OCI-LY7 (cell line): ENCODE data around the gene DEAF1. TPM values are rescaled to one million over a fixed set of nuclear protein-coding genes. Genes with fewer than 3 reads are reported as not detected.

Source experiments
- BruUV-seq: library from RNA; stranded (reverse); fragments of 400-500 nt; replicated peaks from 2 replicates; lab custom pipeline; 2021; lab: Mats Ljungman, UMichigan
- CTCF ChIA-PET: fragments of 300-600 bp; sonication (Branson Sonifier 250); formaldehyde crosslinking; loops from one replicate; lab custom pipeline; 2022; ENCODE audit warnings: antibody characterized with exemption; ENCODE audit not compliant: unreplicated experiment; lab: Charles Lee
- POLR2A ChIA-PET: fragments of 300-600 bp; sonication (Branson Sonifier 250); formaldehyde crosslinking; loops from one replicate; lab custom pipeline; 2022; ENCODE audit warnings: antibody characterized with exemption; lab: Charles Lee
- DNase-seq: peaks from one replicate; pipeline ENCODE4 v3.0.0-alpha.2; 2015; ENCODE audit warnings: low spot score
- H2AFZ ChIP-seq: fragments of 200-600 bp; sonication (generic), shearing (Covaris generic); 2 replicates; pipeline ENCODE4 v1.6.1; 2014; ENCODE audit warnings: mild to moderate bottlenecking, antibody characterized with exemption, low read length, moderate library complexity
- H3K27ac ChIP-seq: fragments of 200-600 bp; sonication (generic); 2 replicates; pipeline ENCODE4 v1.5.1; 2014; ENCODE audit warnings: mixed run types, low read depth, mild to moderate bottlenecking, moderate library complexity, low read length, inconsistent platforms; ENCODE audit not compliant: poor library complexity, severe bottlenecking
- H3K36me3 ChIP-seq: fragments of 200-600 bp; sonication (generic); 2 replicates; pipeline ENCODE4 v1.6.1; 2014; ENCODE audit warnings: mild to moderate bottlenecking, antibody characterized with exemption, low read length, moderate library complexity, mixed read lengths; ENCODE audit not compliant: insufficient read depth
- H3K4me1 ChIP-seq: fragments of 200-600 bp; sonication (generic); 2 replicates; pipeline ENCODE4 v1.5.1; 2014; ENCODE audit warnings: mild to moderate bottlenecking, low read length; ENCODE audit not compliant: insufficient read depth, poor library complexity, severe bottlenecking
- H3K4me2 ChIP-seq: fragments of 200-600 bp; sonication (generic); 2 replicates; pipeline ENCODE4 v1.6.1; 2014; ENCODE audit warnings: mild to moderate bottlenecking, low read length
- H3K4me3 ChIP-seq: fragments of 200-600 bp; sonication (generic); 2 replicates; pipeline ENCODE4 v1.5.1; 2014; ENCODE audit warnings: mild to moderate bottlenecking, low read depth, low read length; ENCODE audit not compliant: poor library complexity, severe bottlenecking
- H3K79me2 ChIP-seq: fragments of 200-600 bp; sonication (generic); 2 replicates; pipeline ENCODE4 v1.6.1; 2016; ENCODE audit warnings: low read depth, mild to moderate bottlenecking, low read length, moderate library complexity, mixed read lengths; ENCODE audit not compliant: insufficient read depth
- H3K9me2 ChIP-seq: fragments of 200-600 bp; sonication (generic); 2 replicates; pipeline ENCODE4 v1.6.1; 2016; ENCODE audit warnings: mild to moderate bottlenecking, low read length, mixed read lengths; ENCODE audit not compliant: insufficient read depth
- H3K9me3 ChIP-seq: fragments of 200-600 bp; sonication (generic); 2 replicates; pipeline ENCODE4 v1.6.1; 2014; ENCODE audit warnings: mild to moderate bottlenecking, mixed run types, low read length, mixed read lengths
- H4K20me1 ChIP-seq: fragments of 200-600 bp; sonication (generic); 2 replicates; pipeline ENCODE4 v1.6.1; 2014; ENCODE audit warnings: mild to moderate bottlenecking, antibody characterized with exemption, low read length, moderate library complexity, mixed read lengths; ENCODE audit not compliant: insufficient read depth
- CTCF ChIP-seq: fragments of 200-600 bp; sonication (generic); conservative IDR thresholded peaks from 2 replicates; pipeline ENCODE4 v1.5.1; 2014; ENCODE audit warnings: mild to moderate bottlenecking, antibody characterized with exemption, low read length, moderate library complexity, mixed read lengths
- EZH2phosphoT487 ChIP-seq: fragments of 200-600 bp; sonication (generic); IDR thresholded peaks from 2 replicates; pipeline ENCODE4 v1.6.1; 2018; ENCODE audit warnings: low read depth, borderline replicate concordance, mild to moderate bottlenecking, mixed run types, antibody characterized with exemption, low read length, moderate library complexity, mixed read lengths
- intact Hi-C: fragments of 100-400 bp; cut with micrococcal nuclease; formaldehyde crosslinking; loops from one replicate; pipeline ENCODE4 v1.10.0; 2022; ENCODE audit not compliant: unreplicated experiment
- total RNA-seq, 2 experiments: library from RNA; depleted of rRNA in 1 of 2; stranded (reverse); fragments of >200 nt in 1 of 2; shearing (Covaris generic) in 1 of 2; gene quantifications; 2 replicates each; pipeline ENCODE4 v1.2.3, GENCODE V29; 2014 to 2022

DEAF1 gene
- total RNA-seq, 2 experiments from 2014 or later = 42.7 to 66.2 TPM

DNA sequence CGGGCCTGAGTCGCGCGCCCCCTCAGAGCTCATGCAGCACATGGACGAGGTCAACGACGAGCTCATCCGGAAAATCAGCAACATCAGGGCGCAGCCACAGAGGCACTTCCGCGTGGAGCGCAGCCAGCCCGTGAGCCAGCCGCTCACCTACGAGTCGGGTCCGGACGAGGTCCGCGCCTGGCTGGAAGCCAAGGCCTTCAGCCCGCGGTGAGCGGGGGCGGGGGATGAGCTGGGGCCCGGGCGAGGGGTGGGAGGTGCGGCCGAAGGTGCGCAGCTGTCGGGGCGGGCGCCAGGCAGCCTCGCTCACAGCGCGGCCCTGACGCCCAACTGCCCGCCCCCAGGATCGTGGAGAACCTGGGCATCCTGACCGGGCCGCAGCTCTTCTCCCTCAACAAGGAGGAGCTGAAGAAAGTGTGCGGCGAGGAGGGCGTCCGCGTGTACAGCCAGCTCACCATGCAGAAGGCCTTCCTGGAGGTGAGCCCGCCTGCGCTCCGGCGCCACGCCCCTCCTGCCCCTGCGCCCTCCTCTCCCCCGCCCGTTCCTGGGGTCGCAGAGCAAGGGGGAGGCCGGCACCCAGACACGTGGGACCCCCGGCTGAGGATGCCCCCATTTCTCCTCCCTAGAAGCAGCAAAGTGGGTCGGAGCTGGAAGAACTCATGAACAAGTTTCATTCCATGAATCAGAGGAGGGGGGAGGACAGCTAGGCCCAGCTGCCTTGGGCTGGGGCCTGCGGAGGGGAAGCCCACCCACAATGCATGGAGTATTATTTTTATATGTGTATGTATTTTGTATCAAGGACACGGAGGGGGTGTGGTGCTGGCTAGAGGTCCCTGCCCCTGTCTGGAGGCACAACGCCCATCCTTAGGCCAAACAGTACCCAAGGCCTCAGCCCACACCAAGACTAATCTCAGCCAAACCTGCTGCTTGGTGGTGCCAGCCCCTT lies 31.5 kb upstream of the DEAF1 start:
- peak; percentile 62 for DNase-seq
- H3K4me3 ChIP-seq = peak overlapping the region; percentile 48
- H3K9me2 ChIP-seq = no peaks in the 10 kb centered on the region
- intact Hi-C loops = no loop called here
- no peak for TF ChIP-seq CTCF
- TF ChIP-seq EZH2phosphoT487 = no peak
- no peak overlapping the region for H3K27ac ChIP-seq
- H3K4me1 ChIP-seq = peaks cover 51% of the 10 kb centered on the region
- peak overlapping the region; percentile 65 for H3K4me2 ChIP-seq
- ChIA-PET POLR2A (interaction anchor here (0.6 to 2.7 kb wide), 7 partner anchors 14 to 184 kb away, joined by 3 to 7 read pairs (median 3); partner anchors contain the start of genes TALDO1 and TMEM80), CTCF (interaction anchor here (0.6 to 1.2 kb wide), 4 partner anchors 21 to 136 kb away, joined by 3 to 5 read pairs (median 3); partner anchors contain the start of genes DEAF1, TALDO1 and TMEM80)
- no peaks in the 10 kb centered on the region for H3K9me3 ChIP-seq
- no peaks in the 10 kb centered on the region for H3K36me3 ChIP-seq
- no peaks in the 10 kb centered on the region for H3K79me2 ChIP-seq
- BruUV-seq = no TSS peak
- peak overlapping the region; percentile 26; the same call in 1 of the 2 replicates for H2AFZ ChIP-seq
- H4K20me1 ChIP-seq = no peaks in the 10 kb centered on the region

DNA sequence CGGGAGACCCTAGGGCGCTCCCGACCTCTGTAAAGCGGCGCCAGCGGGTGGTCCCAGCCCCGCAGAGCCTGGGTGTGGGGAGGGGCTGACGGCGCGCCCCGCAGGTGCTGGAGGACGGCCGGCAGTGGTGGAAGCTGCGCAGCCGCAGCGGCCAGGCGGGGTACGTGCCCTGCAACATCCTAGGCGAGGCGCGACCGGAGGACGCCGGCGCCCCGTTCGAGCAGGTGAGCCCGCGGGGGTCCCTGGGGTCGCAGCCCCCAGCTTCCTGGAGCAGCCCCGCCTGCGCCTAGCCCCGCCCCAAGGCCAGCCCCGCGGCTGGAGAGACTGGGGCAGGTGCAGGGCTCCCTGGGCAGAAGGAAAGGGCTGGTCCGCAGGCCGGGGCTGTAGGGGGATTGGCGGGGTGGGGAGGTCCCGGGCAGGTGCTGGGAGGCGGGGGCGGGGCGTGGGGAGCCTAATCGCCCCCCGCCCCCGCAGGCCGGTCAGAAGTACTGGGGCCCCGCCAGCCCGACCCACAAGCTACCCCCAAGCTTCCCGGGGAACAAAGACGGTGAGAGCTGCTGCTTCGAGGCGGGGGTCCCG lies 30.7 kb upstream of the DEAF1 start:
- intact Hi-C loops = no loop called here
- no peaks in the 10 kb centered on the region for H3K9me3 ChIP-seq
- peak overlapping the region; percentile 26; the same call in 1 of the 2 replicates for H2AFZ ChIP-seq
- H3K9me2 ChIP-seq = no peaks in the 10 kb centered on the region
- BruUV-seq = no TSS peak
- no peaks in the 10 kb centered on the region for H3K79me2 ChIP-seq
- peak overlapping the region; percentile 48 for H3K4me3 ChIP-seq
- CTCF ChIA-PET = interaction anchor here (0.6 to 1.2 kb wide), 4 partner anchors 22 to 135 kb away, joined by 3 to 5 read pairs (median 3); partner anchors contain the start of genes DEAF1, TALDO1 and TMEM80
- peaks cover 58% of the 10 kb centered on the region for H3K4me1 ChIP-seq
- H3K4me2 ChIP-seq = peak overlapping the region; percentile 65
- H4K20me1 ChIP-seq = no peaks in the 10 kb centered on the region
- no peaks in the 10 kb centered on the region for H3K36me3 ChIP-seq
- TF ChIP-seq CTCF (no peak), EZH2phosphoT487 (no peak)
- no peak overlapping the region for H3K27ac ChIP-seq
- POLR2A ChIA-PET = interaction anchor here (0.6 to 2.7 kb wide), 5 partner anchors 14 to 184 kb away, joined by 3 to 7 read pairs (median 4); partner anchors contain the start of genes TALDO1 and TMEM80
- DNase-seq = no peak
